HepG2 (cell line): ENCODE data around the gene ABHD17A. TPM values are rescaled to one million over a fixed set of nuclear protein-coding genes. Genes with fewer than 3 reads are reported as not detected.

Experiments
- CHCHD3 ChIP-seq: sonication (generic); formaldehyde crosslinking; IDR thresholded peaks from 2 replicates; pipeline ENCODE4 v1.8.0; 2022; ENCODE audit warnings: mild to moderate bottlenecking, missing genetic modification reagents, moderate library complexity
- GFI1 ChIP-seq: sonication (generic); formaldehyde crosslinking; IDR thresholded peaks from 2 replicates; pipeline ENCODE4 v1.5.0; 2020; ENCODE audit warnings: missing genetic modification reagents, mild to moderate bottlenecking, borderline replicate concordance
- IRX3 ChIP-seq: sonication (generic); formaldehyde crosslinking; IDR thresholded peaks from 2 replicates; pipeline ENCODE4 v1.8.1; 2023; ENCODE audit warnings: mild to moderate bottlenecking, low read depth, missing genetic modification reagents, borderline replicate concordance
- MIER2 ChIP-seq: IDR thresholded peaks from 2 replicates; pipeline ENCODE4 v1.6.1; 2016; ENCODE audit warnings: missing biosample characterization, missing genetic modification reagents
- TBL1XR1 ChIP-seq: fragments of 150-350 bp; IDR thresholded peaks from 2 replicates; pipeline ENCODE4 v1.6.1; 2014; ENCODE audit warnings: borderline replicate concordance, low read length; ENCODE audit not compliant: partially characterized antibody
- ZBTB3 ChIP-seq: sonication (generic); formaldehyde crosslinking; IDR thresholded peaks from 2 replicates; pipeline ENCODE4 v1.4.0; 2020; ENCODE audit warnings: low read depth, mild to moderate bottlenecking, moderate library complexity, missing genetic modification reagents, borderline replicate concordance
- ZNF430 ChIP-seq: sonication (generic); formaldehyde crosslinking; IDR thresholded peaks from 2 replicates; pipeline ENCODE4 v1.9.0; 2021; ENCODE audit warnings: mild to moderate bottlenecking, missing genetic modification reagents
- ZNF782 ChIP-seq: sonication (generic); formaldehyde crosslinking; IDR thresholded peaks from 2 replicates; pipeline ENCODE4 v1.4.0; 2020; ENCODE audit warnings: missing genetic modification reagents, mild to moderate bottlenecking, borderline replicate concordance
- ZSCAN25 ChIP-seq: sonication (generic); formaldehyde crosslinking; IDR thresholded peaks from 2 replicates; pipeline ENCODE4 v1.8.0; 2022; ENCODE audit warnings: mild to moderate bottlenecking, missing genetic modification reagents
- polyA plus RNA-seq, 8 experiments: library from polyadenylated mRNA; depleted of rRNA in 3 of 8; stranded (reverse) in 7 of 8; unstranded in 1 of 8; fragments of >200 nt; fragmentation: Illumina TruSeq in 4 of 8; extraction: Trizol in 4 of 8; gene quantifications; 2 replicates each; pipeline versions ENCODE4 v1.2.1 to v1.2.3, GENCODE V29; 2011 to 2016; ENCODE audit warnings: low read depth in 4 of 8, missing spikeins in 1 of 8, mixed read lengths in 1 of 8; ENCODE audit not compliant: insufficient read depth in 1 of 8
- total RNA-seq, 5 experiments: library from RNA; depleted of rRNA; stranded (reverse); fragments of >200 nt; fragmentation: Illumina TruSeq; extraction: Trizol; gene quantifications; 2 replicates each; pipeline ENCODE4 v1.2.3, GENCODE V29; 2016; ENCODE audit warnings: low read depth in 1 of 5
- TF ChIP-seq, protein P1 (sequence below): sonication (generic); formaldehyde crosslinking; IDR thresholded peaks from 2 replicates; pipeline ENCODE4 v1.4.0; 2020; ENCODE audit warnings: missing genetic modification reagents
- TF ChIP-seq, protein P2 (sequence below): sonication (generic); formaldehyde crosslinking; IDR thresholded peaks from 2 replicates; pipeline ENCODE4 v1.4.0; 2020; ENCODE audit warnings: mild to moderate bottlenecking, missing genetic modification reagents
- TF ChIP-seq, protein P3 (sequence below): sonication (generic); formaldehyde crosslinking; IDR thresholded peaks from 2 replicates; pipeline ENCODE4 v1.4.0; 2020; ENCODE audit warnings: mild to moderate bottlenecking, low read depth, missing genetic modification reagents
- TF ChIP-seq, protein P4 (sequence below): sonication (generic); formaldehyde crosslinking; IDR thresholded peaks from 2 replicates; pipeline ENCODE4 v1.8.0; 2022; ENCODE audit warnings: missing genetic modification reagents, mild to moderate bottlenecking, borderline replicate concordance
- TF ChIP-seq, protein P5 (sequence below): fragments of 450-650 bp; IDR thresholded peaks from 2 replicates; pipeline ENCODE4 v1.6.1; 2016
- TF ChIP-seq, protein P6 (sequence below): IDR thresholded peaks from 2 replicates; pipeline ENCODE4 v1.6.1; 2016; ENCODE audit warnings: low read depth, borderline replicate concordance

The ABHD17A gene
- total and polyA plus RNA-seq, 2 of the 13 experiments (the other 11 are each of a cell fraction or from before 2014, with no cell fraction given): 27.7 to 40.8 TPM

DNA sequence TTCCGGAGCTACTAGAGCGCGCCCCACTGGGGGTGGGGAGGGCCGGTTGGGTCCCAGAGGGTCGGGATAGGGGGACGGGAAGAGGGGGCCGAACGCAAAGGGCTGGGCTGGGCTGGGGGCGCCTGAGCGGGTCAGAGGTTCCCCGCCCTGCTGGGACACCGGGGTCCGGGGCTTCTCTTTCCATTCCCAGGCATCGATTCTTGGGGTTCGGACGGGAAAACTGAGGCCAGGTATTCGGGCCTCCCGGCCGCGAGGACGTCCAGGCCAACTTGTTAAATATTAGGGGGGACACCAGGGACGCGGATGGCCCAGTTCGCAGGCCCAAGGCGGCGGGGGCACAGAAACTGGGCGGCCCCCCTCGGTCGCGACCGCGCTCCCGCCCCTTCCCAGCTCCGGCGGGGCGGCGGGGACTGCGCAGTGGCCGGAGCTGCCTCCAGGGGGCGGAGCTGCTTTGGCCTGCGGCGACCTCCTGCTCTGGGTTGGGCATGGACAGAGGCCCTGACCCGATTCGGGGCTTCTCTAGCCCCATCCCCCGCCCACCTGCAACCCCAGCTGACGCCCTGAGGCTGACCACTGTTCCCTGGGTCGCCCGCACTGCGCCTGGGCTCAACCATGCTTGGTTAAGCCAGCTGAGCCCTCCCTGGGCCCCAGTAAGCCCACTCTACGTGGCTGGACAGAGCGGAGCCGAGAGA is 20.7 kb downstream of the ABHD17A start (continued):
- TF ChIP-seq MIER2 (CRISPR knock-in tag) (no peak), TBL1XR1 (no peak), ZNF782 (CRISPR knock-in tag) (no peak), ZNF430 (CRISPR knock-in tag) (peak; percentile 72; the same call in 1 of the 2 replicates), ZSCAN25 (CRISPR knock-in tag) (no peak), CHCHD3 (CRISPR knock-in tag) (no peak), ZBTB3 (no peak), IRX3 (CRISPR knock-in tag) (no peak), GFI1 (CRISPR knock-in tag) (no peak)
- TF ChIP-seq, protein P1, sequence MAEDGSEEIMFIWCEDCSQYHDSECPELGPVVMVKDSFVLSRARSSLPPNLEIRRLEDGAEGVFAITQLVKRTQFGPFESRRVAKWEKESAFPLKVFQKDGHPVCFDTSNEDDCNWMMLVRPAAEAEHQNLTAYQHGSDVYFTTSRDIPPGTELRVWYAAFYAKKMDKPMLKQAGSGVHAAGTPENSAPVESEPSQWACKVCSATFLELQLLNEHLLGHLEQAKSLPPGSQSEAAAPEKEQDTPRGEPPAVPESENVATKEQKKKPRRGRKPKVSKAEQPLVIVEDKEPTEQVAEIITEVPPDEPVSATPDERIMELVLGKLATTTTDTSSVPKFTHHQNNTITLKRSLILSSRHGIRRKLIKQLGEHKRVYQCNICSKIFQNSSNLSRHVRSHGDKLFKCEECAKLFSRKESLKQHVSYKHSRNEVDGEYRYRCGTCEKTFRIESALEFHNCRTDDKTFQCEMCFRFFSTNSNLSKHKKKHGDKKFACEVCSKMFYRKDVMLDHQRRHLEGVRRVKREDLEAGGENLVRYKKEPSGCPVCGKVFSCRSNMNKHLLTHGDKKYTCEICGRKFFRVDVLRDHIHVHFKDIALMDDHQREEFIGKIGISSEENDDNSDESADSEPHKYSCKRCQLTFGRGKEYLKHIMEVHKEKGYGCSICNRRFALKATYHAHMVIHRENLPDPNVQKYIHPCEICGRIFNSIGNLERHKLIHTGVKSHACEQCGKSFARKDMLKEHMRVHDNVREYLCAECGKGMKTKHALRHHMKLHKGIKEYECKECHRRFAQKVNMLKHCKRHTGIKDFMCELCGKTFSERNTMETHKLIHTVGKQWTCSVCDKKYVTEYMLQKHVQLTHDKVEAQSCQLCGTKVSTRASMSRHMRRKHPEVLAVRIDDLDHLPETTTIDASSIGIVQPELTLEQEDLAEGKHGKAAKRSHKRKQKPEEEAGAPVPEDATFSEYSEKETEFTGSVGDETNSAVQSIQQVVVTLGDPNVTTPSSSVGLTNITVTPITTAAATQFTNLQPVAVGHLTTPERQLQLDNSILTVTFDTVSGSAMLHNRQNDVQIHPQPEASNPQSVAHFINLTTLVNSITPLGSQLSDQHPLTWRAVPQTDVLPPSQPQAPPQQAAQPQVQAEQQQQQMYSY (CRISPR knock-in tag): no peak
- TF ChIP-seq, protein P2, sequence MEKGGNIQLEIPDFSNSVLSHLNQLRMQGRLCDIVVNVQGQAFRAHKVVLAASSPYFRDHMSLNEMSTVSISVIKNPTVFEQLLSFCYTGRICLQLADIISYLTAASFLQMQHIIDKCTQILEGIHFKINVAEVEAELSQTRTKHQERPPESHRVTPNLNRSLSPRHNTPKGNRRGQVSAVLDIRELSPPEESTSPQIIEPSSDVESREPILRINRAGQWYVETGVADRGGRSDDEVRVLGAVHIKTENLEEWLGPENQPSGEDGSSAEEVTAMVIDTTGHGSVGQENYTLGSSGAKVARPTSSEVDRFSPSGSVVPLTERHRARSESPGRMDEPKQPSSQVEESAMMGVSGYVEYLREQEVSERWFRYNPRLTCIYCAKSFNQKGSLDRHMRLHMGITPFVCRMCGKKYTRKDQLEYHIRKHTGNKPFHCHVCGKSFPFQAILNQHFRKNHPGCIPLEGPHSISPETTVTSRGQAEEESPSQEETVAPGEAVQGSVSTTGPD (CRISPR knock-in tag): no peak
- TF ChIP-seq, protein P3, sequence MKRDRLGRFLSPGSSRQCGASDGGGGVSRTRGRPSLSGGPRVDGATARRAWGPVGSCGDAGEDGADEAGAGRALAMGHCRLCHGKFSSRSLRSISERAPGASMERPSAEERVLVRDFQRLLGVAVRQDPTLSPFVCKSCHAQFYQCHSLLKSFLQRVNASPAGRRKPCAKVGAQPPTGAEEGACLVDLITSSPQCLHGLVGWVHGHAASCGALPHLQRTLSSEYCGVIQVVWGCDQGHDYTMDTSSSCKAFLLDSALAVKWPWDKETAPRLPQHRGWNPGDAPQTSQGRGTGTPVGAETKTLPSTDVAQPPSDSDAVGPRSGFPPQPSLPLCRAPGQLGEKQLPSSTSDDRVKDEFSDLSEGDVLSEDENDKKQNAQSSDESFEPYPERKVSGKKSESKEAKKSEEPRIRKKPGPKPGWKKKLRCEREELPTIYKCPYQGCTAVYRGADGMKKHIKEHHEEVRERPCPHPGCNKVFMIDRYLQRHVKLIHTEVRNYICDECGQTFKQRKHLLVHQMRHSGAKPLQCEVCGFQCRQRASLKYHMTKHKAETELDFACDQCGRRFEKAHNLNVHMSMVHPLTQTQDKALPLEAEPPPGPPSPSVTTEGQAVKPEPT (CRISPR knock-in tag): no peak; the same call in 1 of the 2 replicates
- TF ChIP-seq, protein P4, sequence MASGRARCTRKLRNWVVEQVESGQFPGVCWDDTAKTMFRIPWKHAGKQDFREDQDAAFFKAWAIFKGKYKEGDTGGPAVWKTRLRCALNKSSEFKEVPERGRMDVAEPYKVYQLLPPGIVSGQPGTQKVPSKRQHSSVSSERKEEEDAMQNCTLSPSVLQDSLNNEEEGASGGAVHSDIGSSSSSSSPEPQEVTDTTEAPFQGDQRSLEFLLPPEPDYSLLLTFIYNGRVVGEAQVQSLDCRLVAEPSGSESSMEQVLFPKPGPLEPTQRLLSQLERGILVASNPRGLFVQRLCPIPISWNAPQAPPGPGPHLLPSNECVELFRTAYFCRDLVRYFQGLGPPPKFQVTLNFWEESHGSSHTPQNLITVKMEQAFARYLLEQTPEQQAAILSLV (CRISPR knock-in tag): no peak
- TF ChIP-seq, protein P5, sequence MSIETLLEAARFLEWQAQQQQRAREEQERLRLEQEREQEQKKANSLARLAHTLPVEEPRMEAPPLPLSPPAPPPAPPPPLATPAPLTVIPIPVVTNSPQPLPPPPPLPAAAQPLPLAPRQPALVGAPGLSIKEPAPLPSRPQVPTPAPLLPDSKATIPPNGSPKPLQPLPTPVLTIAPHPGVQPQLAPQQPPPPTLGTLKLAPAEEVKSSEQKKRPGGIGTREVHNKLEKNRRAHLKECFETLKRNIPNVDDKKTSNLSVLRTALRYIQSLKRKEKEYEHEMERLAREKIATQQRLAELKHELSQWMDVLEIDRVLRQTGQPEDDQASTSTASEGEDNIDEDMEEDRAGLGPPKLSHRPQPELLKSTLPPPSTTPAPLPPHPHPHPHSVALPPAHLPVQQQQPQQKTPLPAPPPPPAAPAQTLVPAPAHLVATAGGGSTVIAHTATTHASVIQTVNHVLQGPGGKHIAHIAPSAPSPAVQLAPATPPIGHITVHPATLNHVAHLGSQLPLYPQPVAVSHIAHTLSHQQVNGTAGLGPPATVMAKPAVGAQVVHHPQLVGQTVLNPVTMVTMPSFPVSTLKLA: no peak
- TF ChIP-seq, protein P6, sequence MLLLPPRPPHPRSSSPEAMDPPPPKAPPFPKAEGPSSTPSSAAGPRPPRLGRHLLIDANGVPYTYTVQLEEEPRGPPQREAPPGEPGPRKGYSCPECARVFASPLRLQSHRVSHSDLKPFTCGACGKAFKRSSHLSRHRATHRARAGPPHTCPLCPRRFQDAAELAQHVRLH (CRISPR knock-in tag): peak; percentile 79; the same call in 1 of the 2 replicates
